Karpas-422 (cell line): ENCODE measurements around the gene CELA1. TPM values are rescaled to one million over a fixed set of nuclear protein-coding genes. Genes with fewer than 3 reads are reported as not detected.
A peak's percentile ranks its signal among the peaks of the same experiment; 100 is the strongest.

Experiments used
- DNase-seq: peaks from one replicate; pipeline ENCODE4 v3.0.0-alpha.2; 2015
- H2AFZ ChIP-seq: fragments of 200-600 bp; sonication (generic); 2 replicates; pipeline ENCODE4 v1.6.1; 2014; ENCODE audit warnings: antibody characterized with exemption, low read length, mixed read lengths
- H3K27ac ChIP-seq: fragments of 200-600 bp; sonication (generic); 2 replicates; pipeline ENCODE4 v1.5.1; 2014; ENCODE audit warnings: mild to moderate bottlenecking, low read length, moderate library complexity
- H3K27me3 ChIP-seq: fragments of 200-600 bp; sonication (generic); 2 replicates; pipeline ENCODE4 v1.6.1; 2014; ENCODE audit warnings: low read length, mixed read lengths
- H3K36me3 ChIP-seq: fragments of 200-600 bp; sonication (generic); 2 replicates; pipeline ENCODE4 v1.6.1; 2014; ENCODE audit warnings: low read length, mixed read lengths; ENCODE audit not compliant: insufficient read depth
- H3K4me1 ChIP-seq: fragments of 200-600 bp; sonication (generic); 2 replicates; pipeline ENCODE4 v1.6.1; 2014; ENCODE audit warnings: mild to moderate bottlenecking, low read length, mixed read lengths
- H3K4me2 ChIP-seq: fragments of 200-600 bp; sonication (generic); 2 replicates; pipeline ENCODE4 v1.6.1; 2014; ENCODE audit warnings: low read length, low read depth, mild to moderate bottlenecking; ENCODE audit not compliant: poor library complexity, severe bottlenecking
- H3K4me3 ChIP-seq: fragments of 200-600 bp; sonication (generic); 2 replicates; pipeline ENCODE4 v1.5.1; 2014; ENCODE audit warnings: mild to moderate bottlenecking, antibody characterized with exemption, low read length, mixed read lengths
- H3K79me2 ChIP-seq: fragments of 200-600 bp; sonication (generic); 2 replicates; pipeline ENCODE4 v1.6.1; 2014; ENCODE audit warnings: mild to moderate bottlenecking, low read length, mixed read lengths
- H3K9ac ChIP-seq: fragments of 200-600 bp; sonication (generic); 2 replicates; pipeline ENCODE4 v1.6.0; 2014; ENCODE audit warnings: low read length
- H3K9me2 ChIP-seq: fragments of 200-600 bp; sonication (generic), shearing (Covaris generic); replicated peaks from 2 replicates; pipeline ENCODE4 v1.6.0; 2014; ENCODE audit warnings: mild to moderate bottlenecking, low read length, moderate library complexity; ENCODE audit not compliant: insufficient read depth
- H3K9me3 ChIP-seq: fragments of 300-700, 200-600 bp; sonication (generic); 2 replicates; pipeline ENCODE4 v1.6.1; 2014; ENCODE audit warnings: low read length, mixed read lengths
- H4K20me1 ChIP-seq: fragments of 200-600 bp; sonication (generic); 2 replicates; pipeline ENCODE4 v1.6.1; 2014; ENCODE audit warnings: mild to moderate bottlenecking, antibody characterized with exemption, low read length, low read depth; ENCODE audit not compliant: insufficient read depth
- total RNA-seq: library from RNA; depleted of rRNA; stranded (reverse); fragments of >200 nt; shearing (Covaris generic); gene quantifications from 2 replicates; pipeline ENCODE4 v1.2.3, GENCODE V29; 2014; ENCODE audit warnings: low replicate concordance

The CELA1 gene
- total RNA-seq, 1 experiment from 2014 or later = not detected

DNA sequence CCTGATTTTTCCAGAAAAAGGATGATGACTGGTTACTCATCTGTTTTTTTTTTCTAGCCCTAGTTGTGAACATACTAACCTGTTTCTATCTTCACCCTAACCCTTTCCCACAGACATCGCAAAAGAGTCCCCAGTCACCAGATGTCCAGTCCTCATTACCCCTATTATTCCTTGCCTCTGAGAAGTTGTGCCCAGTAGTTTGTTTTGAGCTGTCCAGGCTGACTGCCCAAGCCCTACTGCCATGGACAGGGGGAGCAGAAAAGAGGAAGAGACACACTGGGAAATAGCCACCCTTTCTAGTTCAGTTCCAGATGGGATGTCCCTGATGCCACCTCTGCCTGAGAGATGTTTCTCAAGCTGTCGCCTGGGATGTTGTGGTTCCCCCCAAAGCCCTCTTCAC, 13.8 kb upstream of the CELA1 start:
- H3K27me3 ChIP-seq = no peaks in the 10 kb centered on the region
- H3K4me3 ChIP-seq = no peak overlapping the region
- no peaks in the 10 kb centered on the region for H3K79me2 ChIP-seq
- DNase-seq = no peak
- no peak overlapping the region for H3K27ac ChIP-seq
- no peaks in the 10 kb centered on the region for H3K9me2 ChIP-seq
- H4K20me1 ChIP-seq = no peaks in the 10 kb centered on the region
- H3K4me1 ChIP-seq = peaks cover 5% of the 10 kb centered on the region
- H3K9ac ChIP-seq = no peak overlapping the region
- no peak overlapping the region for H2AFZ ChIP-seq
- H3K9me3 ChIP-seq = no peaks in the 10 kb centered on the region
- H3K4me2 ChIP-seq = no peak overlapping the region
- H3K36me3 ChIP-seq = 0 out of 2 replicates have a peak, but pooled peaks cover 5% of the 10 kb centered on the region

DNA sequence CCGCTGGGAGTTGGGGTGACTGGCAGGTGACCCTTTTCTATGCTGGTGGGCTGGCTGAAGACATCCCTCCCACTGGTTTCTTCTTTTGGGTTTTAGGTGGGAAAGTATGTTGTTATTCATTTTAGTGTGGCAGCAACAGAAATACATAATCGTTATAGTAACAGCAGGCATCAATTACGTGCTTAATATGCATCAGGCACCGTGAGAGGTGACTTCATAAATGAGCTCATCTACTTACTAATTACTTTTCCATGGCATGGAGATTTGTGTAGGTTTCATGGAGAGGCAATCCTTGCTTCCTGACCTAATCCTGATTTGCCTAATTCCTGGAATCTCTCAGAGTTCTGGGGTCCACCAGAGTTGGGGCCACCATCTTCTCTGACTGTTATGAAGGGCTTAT, 13.4 kb upstream of the CELA1 start:
- no peaks in the 10 kb centered on the region for H3K9me2 ChIP-seq
- no peaks in the 10 kb centered on the region for H3K27me3 ChIP-seq
- no peak overlapping the region for H3K4me2 ChIP-seq
- H3K4me3 ChIP-seq = no peak overlapping the region
- H3K4me1 ChIP-seq = peaks cover 5% of the 10 kb centered on the region
- no peaks in the 10 kb centered on the region for H3K9me3 ChIP-seq
- H3K79me2 ChIP-seq = no peaks in the 10 kb centered on the region
- H3K9ac ChIP-seq = no peak overlapping the region
- no peak for DNase-seq
- no peak overlapping the region for H3K27ac ChIP-seq
- H4K20me1 ChIP-seq = no peaks in the 10 kb centered on the region
- 0 out of 2 replicates have a peak, but pooled peaks cover 5% of the 10 kb centered on the region for H3K36me3 ChIP-seq
- H2AFZ ChIP-seq = no peak overlapping the region

DNA sequence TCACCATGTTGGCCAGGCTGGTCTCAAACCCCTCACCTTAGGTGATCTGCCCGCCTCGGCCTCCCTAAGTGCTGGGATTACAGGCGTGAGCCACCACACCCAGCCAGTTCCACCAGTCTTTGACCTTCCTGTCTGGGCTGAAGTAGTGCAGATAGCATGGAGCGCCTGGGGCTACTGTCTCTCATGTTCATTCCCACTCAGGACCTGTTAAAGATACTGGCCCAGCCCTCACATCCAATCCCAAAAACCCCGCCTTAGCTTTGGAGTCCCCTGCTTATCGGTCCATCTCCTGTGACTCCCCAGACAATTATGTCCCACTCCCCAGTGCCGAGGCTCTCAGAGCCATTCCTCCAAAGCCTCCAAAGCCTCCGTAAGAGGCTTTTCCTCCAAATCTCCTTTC, 12.0 kb upstream of the CELA1 start:
- H3K27ac ChIP-seq = no peak overlapping the region
- no peaks in the 10 kb centered on the region for H3K27me3 ChIP-seq
- H3K4me3 ChIP-seq = no peak overlapping the region
- H3K36me3 ChIP-seq = peaks cover 5% of the 10 kb centered on the region; the same call in 1 of the 2 replicates
- no peak overlapping the region for H2AFZ ChIP-seq
- DNase-seq = no peak
- H4K20me1 ChIP-seq = no peaks in the 10 kb centered on the region
- no peaks in the 10 kb centered on the region for H3K9me2 ChIP-seq
- H3K79me2 ChIP-seq = no peaks in the 10 kb centered on the region
- H3K4me2 ChIP-seq = no peak overlapping the region
- H3K4me1 ChIP-seq = peaks cover 5% of the 10 kb centered on the region
- no peak overlapping the region for H3K9ac ChIP-seq
- no peaks in the 10 kb centered on the region for H3K9me3 ChIP-seq

DNA sequence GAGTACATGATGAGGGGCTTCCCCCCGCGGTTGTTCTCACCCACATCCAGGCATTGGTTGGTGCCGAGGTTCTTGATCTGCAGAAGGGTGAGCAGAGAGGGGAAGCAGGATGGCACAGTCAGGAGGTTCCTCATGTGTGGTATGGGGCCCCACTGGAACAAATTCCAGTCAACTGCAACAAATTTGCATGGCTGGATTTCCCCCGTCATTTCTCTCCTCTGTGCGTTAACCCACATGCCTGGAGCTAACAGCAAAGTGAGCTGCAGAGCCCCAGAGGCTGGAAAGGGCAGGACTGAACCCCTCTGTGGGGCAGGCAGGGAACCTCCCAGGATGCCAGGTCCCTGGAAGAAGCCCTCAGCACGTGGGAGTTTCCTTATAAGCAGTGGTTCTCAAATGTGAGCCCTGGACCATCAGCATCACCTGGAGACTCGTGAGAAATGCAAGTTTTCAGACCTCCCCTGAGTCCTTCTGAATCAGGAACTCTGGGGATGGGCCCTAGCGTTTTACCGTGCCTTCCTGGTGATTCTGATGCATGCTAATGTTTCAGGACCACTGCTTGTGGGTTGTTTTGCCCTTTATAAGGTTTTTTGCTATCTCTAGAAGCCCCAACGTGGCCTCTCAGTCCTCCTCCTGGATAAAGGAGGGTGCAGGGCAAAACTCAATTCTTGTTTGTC, 11.0 kb upstream of the CELA1 start:
- H3K4me2 ChIP-seq = no peak overlapping the region
- H2AFZ ChIP-seq = no peak overlapping the region
- H3K9me3 ChIP-seq = no peaks in the 10 kb centered on the region
- no peak for DNase-seq
- no peaks in the 10 kb centered on the region for H3K27me3 ChIP-seq
- no peak overlapping the region for H3K9ac ChIP-seq
- H3K9me2 ChIP-seq = no peaks in the 10 kb centered on the region
- H3K4me3 ChIP-seq = no peak overlapping the region
- H3K79me2 ChIP-seq = no peaks in the 10 kb centered on the region
- H3K36me3 ChIP-seq = peaks cover 5% of the 10 kb centered on the region; the same call in 1 of the 2 replicates
- H3K4me1 ChIP-seq = peaks cover 5% of the 10 kb centered on the region
- no peaks in the 10 kb centered on the region for H4K20me1 ChIP-seq
- H3K27ac ChIP-seq = no peak overlapping the region

DNA sequence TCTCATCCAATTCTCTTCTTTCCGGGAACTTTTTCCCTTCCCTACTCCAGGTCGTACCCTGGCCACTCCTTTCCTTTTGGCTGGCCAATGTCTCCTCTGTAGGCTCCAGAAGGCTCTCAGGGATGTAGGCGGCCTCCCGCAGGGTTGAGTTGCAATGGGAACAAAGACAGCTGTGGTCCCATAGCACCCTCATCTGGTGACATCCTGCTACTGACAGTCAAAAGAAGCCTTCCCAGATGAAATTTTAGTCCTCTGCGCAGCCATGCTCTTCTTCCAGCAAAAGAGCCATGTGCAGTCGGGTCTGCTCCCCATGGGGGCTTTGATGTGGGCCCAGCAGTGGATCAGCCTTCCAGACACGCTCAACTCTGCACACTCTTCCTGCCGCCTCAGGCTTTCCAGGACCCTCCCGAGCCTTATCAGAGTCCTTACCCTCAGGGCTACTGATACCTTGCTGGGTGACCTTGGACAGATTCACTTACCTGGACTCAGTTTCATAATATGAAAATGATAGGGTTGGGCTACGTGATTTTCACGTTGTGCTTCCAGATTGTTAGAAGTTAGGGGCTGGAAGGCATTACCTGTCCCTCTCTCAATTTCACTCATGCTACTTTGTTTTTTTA, 5.5 kb upstream of the CELA1 start:
- DNase-seq = peak; percentile 68
- Histone ChIP-seq H3K79me2 (no peaks in the 10 kb centered on the region), H3K4me3 (no peak overlapping the region), H3K36me3 (no peaks in the 10 kb centered on the region; the same call in 1 of the 2 replicates), H4K20me1 (no peaks in the 10 kb centered on the region), H3K9me2 (no peaks in the 10 kb centered on the region), H3K4me2 (no peak overlapping the region), H3K27ac (no peak overlapping the region), H3K9ac (no peak overlapping the region), H3K27me3 (no peaks in the 10 kb centered on the region), H3K4me1 (no peaks in the 10 kb centered on the region), H2AFZ (no peak overlapping the region), H3K9me3 (no peaks in the 10 kb centered on the region)

DNA sequence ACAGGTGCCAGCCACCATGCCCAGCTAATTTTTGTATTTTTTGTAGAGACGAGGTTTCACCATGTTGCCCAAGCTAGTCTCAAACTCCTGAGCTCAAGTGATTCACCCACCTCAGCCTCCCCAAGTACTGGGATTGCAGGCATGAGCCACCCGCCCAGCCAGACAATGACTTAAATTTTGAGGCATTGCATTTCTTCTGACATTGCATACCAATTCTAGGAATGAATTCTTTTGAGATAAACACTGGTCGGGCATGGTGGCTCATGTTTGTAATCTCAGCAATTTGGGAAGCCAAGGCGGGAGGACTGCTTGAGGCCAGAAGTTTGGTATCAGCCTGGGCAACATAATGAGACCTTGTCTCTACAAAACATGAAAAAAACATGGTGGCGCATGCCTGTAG, 2.5 kb upstream of the CELA1 start:
- Histone ChIP-seq H3K79me2 (no peaks in the 10 kb centered on the region), H3K36me3 (no peaks in the 10 kb centered on the region; the same call in 1 of the 2 replicates), H3K9ac (no peak overlapping the region), H2AFZ (no peak overlapping the region), H3K4me2 (no peak overlapping the region), H4K20me1 (no peaks in the 10 kb centered on the region), H3K4me3 (no peak overlapping the region), H3K27me3 (no peaks in the 10 kb centered on the region), H3K9me3 (no peaks in the 10 kb centered on the region), H3K27ac (no peak overlapping the region), H3K4me1 (peaks cover 7% of the 10 kb centered on the region; the same call in 1 of the 2 replicates), H3K9me2 (no peaks in the 10 kb centered on the region)
- no peak for DNase-seq

DNA sequence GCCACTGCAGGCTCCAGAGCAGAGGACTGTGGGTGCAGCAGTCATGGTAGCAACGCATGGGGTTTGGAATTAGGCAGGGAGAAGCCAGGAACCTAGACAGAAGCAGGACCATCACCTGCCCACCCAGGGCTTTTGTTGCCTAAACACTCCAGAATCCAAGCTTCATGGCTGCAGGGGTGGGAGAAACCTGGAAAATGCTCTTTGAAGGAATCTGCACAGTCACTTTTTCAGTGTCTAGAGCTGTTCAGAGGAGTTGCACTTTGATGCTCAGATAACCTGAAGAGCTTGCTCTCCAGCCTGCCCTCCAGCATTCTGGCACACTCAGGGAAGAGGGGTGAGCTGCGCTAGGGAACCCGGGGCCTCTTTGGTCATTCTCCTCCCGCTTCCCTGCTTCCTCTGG, 1.6 kb upstream of the CELA1 start:
- Histone ChIP-seq H3K79me2 (no peaks in the 10 kb centered on the region), H3K4me3 (no peak overlapping the region), H3K27me3 (no peaks in the 10 kb centered on the region), H3K36me3 (no peaks in the 10 kb centered on the region), H3K9me3 (no peaks in the 10 kb centered on the region), H3K27ac (no peak overlapping the region), H3K9me2 (no peaks in the 10 kb centered on the region), H3K9ac (no peak overlapping the region), H3K4me1 (peaks cover 13% of the 10 kb centered on the region), H4K20me1 (no peaks in the 10 kb centered on the region), H2AFZ (no peak overlapping the region), H3K4me2 (no peak overlapping the region)
- no peak for DNase-seq

DNA sequence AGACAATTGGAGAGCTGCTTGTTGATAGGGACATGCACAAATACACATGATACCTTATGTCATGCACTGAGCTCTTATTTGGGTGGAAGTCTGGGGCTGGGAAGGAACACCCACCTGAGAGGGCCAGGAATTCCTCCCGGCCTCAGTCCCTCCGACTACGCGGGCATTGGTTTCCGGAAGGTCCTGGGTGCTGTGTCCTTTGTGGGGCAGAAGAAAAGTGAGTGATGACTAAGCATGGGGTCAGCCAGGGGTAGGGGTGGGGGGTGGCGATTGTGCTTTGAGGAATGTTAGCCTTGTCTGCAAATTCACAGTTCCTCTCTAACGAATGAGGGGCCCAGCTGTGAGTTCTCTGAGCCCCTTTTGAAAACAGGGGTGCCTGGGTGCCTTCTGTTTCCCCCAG, 798 bp downstream of the CELA1 start:
- H3K4me2 ChIP-seq = no peak overlapping the region
- H3K4me3 ChIP-seq = no peak overlapping the region
- no peak overlapping the region for H3K9ac ChIP-seq
- no peaks in the 10 kb centered on the region for H3K36me3 ChIP-seq
- H2AFZ ChIP-seq = no peak overlapping the region
- H3K27me3 ChIP-seq = no peaks in the 10 kb centered on the region
- H3K4me1 ChIP-seq = peaks cover 24% of the 10 kb centered on the region
- no peaks in the 10 kb centered on the region for H3K9me3 ChIP-seq
- H3K9me2 ChIP-seq = no peaks in the 10 kb centered on the region
- no peak for DNase-seq
- H3K27ac ChIP-seq = no peak overlapping the region
- H3K79me2 ChIP-seq = no peaks in the 10 kb centered on the region
- H4K20me1 ChIP-seq = no peaks in the 10 kb centered on the region
